Vagina (tissue), 2 donors: ENCODE measurements around the gene CMYA5.

Experiments used
- POLR2A ChIP-seq, 2 donors: fragments of 450-650 bp; IDR thresholded peaks; one replicate each; pipeline ENCODE4 v1.6.1; 2017; ENCODE audit warnings: antibody characterized with exemption in 2 of 2, mild to moderate bottlenecking in 2 of 2, moderate library complexity in 2 of 2
- POLR2AphosphoS5 ChIP-seq, 2 donors: sonication (generic); formaldehyde crosslinking; IDR thresholded peaks; one replicate each; pipeline ENCODE4 v1.9.0; 2017; ENCODE audit warnings: antibody characterized with exemption in 2 of 2, mild to moderate bottlenecking in 2 of 2, low read depth in 1 of 2; ENCODE audit not compliant: insufficient read depth in 1 of 2
- TF ChIP-seq, protein P1 (sequence below), 3 experiments: fragments of 450-650 bp in 2 of 3; fragments of 200-600 bp in 1 of 3; sonication (generic) in 1 of 3; IDR thresholded peaks; one replicate each; pipeline ENCODE4 v1.5.1; 2017 to 2019; ENCODE audit warnings: antibody characterized with exemption in 3 of 3, mild to moderate bottlenecking in 2 of 3, moderate library complexity in 2 of 3

DNA sequence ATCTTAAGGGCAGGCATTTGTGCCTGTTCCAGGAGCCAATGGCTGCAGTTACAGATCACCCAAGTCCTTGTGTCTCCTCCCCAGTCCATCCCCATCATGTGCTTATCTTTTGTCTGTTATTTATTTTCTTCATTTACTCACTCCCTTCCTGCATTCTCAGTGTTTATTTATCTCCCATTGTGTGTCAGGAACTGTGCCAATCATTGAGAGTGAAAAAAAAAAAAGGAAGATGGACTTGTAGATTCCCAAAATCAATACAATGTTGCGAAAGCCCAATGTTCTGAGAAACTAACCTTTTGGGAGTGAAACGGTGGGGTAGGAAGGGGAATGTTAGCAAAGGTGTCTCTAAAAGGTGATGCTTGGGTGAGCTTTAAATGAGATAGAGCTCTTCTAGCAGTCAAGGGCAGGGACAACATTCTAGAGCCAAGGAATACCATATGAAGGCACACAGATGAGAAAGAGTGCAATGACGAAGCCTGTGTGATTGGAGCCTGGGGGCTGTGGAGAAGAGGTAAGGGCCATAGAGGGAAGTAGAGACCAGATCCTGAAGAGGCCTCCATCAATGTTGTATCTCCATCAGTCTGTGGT, 53.0 kb downstream of the CMYA5 start:
- TF ChIP-seq, protein P1, sequence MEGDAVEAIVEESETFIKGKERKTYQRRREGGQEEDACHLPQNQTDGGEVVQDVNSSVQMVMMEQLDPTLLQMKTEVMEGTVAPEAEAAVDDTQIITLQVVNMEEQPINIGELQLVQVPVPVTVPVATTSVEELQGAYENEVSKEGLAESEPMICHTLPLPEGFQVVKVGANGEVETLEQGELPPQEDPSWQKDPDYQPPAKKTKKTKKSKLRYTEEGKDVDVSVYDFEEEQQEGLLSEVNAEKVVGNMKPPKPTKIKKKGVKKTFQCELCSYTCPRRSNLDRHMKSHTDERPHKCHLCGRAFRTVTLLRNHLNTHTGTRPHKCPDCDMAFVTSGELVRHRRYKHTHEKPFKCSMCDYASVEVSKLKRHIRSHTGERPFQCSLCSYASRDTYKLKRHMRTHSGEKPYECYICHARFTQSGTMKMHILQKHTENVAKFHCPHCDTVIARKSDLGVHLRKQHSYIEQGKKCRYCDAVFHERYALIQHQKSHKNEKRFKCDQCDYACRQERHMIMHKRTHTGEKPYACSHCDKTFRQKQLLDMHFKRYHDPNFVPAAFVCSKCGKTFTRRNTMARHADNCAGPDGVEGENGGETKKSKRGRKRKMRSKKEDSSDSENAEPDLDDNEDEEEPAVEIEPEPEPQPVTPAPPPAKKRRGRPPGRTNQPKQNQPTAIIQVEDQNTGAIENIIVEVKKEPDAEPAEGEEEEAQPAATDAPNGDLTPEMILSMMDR (IDR thresholded peaks at IDR 0.05) = no peak
- TF ChIP-seq POLR2AphosphoS5 (IDR thresholded peaks at IDR 0.05; ENCODE audit: insufficient read depth in 1 of 2, low read depth in 1 of 2) (no peak), POLR2A (IDR thresholded peaks at IDR 0.05) (no peak)
